ENCODE data around the gene RWDD3.

RWDD3 gene

GRCh38 chr1:95230256-95230655, 3.8 kb upstream of the RWDD3 start:
- DNase-seq (ENCODE audit: low read depth): no peak

DNA sequence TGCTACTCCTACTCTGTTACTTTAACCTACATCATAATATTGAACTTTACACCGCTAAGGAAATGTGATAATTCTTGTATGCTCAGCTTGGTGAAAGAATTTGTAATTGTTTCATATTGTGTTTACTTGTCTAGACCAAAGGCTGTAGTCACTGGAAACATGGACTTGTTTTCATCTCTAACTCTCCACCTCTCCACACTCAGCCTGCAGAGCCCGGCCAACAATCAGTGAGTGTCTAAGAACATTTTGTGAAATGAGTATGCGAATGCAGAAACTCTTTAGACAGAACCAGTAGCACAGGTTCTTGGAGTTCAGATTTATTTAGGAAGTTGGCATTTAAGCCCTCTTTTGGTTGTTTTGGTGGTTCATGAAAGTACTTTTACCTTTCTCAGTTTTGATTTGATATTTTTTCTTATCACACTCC, 3.2 kb upstream of the RWDD3 start:
- DNase-seq (ENCODE audit: low read depth): no peak

DNA sequence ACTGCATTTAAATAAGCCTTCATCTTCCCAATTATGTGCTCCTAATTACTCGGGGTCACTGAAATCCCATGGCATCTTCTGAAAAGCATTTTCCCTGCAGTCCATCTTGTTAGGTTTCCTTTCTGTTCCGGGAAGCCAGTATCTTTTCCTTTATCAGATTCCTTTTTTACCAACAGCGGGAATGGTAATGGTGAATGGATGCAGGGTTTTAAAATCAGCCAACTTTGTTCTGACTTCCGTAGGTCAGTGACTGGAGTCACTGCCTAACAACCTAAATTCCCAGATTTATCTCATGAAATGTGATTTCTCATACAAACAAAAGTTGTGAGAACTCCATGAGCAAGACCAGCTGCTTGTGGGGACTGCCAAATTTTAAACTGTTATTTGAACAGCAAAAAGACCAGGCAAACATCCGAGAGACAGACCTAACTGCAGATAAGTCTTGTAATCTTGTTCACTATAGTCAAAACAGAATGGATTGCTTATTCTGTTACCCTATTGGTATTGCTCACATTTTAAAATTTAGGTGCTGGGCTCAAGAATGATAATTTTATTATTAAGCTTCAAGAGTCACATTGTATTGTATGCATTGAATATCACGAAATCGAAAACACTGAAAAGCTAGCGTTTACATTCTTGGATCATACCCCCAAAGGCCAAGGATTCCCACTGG, 1.2 kb upstream of the RWDD3 start:
- DNase-seq (ENCODE audit: low read depth): no peak

- DNase-seq (ENCODE audit: low read depth): peak; percentile 4
Observed at GRCh38 chr1:95233319-95233736, 682 bp upstream of the RWDD3 start.

DNA sequence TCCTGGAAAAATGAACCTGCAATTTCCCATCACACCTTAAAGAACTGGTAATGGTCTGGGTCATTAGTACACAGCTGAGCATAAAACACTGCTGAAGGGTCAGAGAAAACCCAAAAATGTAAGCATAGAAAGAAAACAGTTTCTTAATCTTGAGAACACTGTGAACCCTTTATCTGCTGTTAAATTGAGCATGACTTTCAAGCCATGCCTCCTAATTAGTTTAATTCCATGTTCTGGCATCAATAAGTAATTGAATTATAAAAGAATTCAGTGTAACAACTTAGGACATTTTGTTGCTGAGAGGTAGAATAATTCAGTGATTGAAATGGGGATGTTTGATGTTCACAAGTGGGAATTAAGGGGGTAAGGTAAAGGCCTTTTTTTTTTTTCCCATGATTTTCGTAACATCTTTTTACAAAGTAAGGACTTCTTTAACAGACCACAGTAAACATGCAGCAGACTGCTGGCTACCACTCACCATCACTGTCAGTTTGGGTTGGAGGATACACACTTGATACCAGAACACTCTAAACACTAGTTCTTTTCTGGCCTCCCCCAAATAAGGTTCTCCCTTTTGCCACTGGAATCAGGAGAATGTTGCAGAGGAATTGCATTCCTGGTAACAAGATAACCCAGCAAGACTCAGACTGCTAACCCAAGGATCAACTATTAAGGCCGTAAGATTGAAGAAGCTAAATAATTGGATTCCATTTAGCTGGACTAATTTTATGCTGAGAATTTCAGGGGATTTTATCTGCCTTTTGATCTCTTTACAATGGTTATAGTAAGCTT, 3.0 kb downstream of the RWDD3 start:
- DNase-seq (ENCODE audit: low read depth): no peak

DNA sequence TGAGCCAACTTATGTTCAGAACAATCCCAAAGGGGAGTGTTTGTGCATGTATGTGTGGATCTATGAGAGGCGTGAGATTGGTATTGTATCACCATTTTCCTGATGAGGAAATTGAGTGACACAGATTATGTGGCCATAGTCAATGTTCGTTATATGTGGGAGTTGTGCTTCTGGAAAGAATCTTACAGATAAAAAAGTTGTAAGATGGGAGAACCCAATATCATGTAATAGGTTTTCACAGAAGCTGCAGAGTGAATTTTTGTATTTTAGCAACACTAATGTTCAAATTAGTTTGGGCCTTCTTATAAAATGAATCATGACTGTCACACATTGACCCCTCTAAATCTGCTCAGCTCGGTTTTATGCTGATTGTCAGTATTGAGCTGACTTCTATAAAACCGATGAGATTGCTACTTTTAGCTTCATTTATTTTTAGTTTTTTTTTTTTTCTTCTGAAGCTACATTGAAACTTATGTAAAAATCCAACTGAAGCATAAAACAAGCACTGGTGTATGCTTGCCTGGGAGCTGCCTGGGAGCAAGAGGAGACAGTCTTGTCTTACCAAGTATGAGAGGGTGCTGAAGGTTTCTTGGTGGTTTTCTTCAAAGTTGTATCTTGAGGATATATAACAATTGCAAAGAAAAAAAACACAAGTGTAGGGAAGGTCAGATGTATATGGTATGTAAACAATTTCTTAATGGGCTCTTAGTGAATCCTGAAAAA, 4.1 kb downstream of the RWDD3 start:
- no peak for DNase-seq (ENCODE audit: low read depth)

- DNase-seq (ENCODE audit: low read depth): no peak
Observed at GRCh38 chr1:95245029-95245428, 11.0 kb downstream of the RWDD3 start.

- no peak for DNase-seq (ENCODE audit: low read depth)
Observed at GRCh38 chr1:95246511-95246910, 12.5 kb downstream of the RWDD3 start.

GRCh38 chr1:95247607-95248006, 13.6 kb downstream of the RWDD3 start:
- DNase-seq (ENCODE audit: low read depth): no peak

- no peak for DNase-seq (ENCODE audit: low read depth)
Observed at GRCh38 chr1:95249916-95250315, 15.9 kb downstream of the RWDD3 start.

DNA sequence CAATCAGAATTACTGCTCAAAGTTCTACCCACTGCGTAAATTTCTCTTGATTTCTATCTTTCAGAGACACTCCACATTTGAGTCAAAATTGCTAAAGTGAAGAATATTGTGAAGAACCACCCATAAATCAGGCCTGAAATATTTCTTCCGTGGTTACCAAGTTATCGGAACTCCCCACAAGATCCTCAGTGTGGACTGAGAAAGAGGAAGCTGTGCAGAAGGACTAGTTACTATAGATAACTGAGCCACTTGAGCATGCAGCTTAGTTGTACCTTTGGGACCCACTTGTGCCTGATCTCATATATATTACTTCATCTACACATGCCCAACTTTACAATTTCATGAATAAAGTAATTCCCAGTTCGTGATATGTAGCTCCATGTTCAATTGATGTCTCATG, 18.4 kb downstream of the RWDD3 start:
- DNase-seq (ENCODE audit: low read depth): no peak

- DNase-seq (ENCODE audit: low read depth): no peak
Observed at GRCh38 chr1:95254959-95255358, 20.9 kb downstream of the RWDD3 start.

GRCh38 chr1:95255826-95256225, 21.8 kb downstream of the RWDD3 start:
- no peak for DNase-seq (ENCODE audit: low read depth)

DNA sequence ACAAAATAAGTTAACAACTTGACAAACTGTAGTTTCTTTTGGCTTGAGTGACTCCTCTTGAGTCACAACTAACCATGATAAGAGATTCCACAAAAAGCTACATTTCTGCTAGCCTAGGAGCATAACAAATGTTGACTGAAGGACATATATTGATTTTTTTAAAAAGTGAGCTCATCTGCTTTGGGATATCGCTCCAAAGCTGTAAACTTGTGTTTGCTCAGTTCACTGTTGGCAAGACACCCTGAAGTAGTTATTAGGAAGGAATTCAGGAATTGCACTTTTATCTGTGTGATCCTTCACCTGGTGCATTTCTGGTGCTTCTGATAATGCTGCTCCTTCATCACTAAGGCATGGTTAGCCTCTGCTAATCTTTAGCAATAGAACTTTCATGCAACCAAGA, 23.7 kb downstream of the RWDD3 start:
- DNase-seq (ENCODE audit: low read depth): no peak

GRCh38 chr1:95259245-95259644, 25.2 kb downstream of the RWDD3 start:
- no peak for DNase-seq (ENCODE audit: low read depth)

DNA sequence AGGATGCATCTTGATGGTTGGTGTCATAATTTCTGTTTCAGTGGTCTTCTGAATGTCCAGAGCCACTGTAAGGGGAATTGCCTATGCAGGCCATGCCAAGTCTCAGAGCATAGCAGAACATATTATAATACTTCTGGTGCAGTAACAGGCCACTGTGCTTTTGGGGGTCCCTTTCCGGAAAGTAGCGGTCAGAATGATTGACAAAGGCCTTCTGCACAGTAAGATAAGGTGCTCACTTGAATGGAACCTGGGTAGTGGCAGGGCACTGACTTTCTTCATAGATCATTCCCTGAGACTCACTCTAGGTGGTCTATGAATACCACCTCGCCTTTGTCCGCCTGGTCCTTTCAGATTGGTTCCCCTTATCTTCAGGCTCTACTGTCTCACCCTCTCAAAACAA, 28.9 kb downstream of the RWDD3 start:
- no peak for DNase-seq (ENCODE audit: low read depth)

DNA sequence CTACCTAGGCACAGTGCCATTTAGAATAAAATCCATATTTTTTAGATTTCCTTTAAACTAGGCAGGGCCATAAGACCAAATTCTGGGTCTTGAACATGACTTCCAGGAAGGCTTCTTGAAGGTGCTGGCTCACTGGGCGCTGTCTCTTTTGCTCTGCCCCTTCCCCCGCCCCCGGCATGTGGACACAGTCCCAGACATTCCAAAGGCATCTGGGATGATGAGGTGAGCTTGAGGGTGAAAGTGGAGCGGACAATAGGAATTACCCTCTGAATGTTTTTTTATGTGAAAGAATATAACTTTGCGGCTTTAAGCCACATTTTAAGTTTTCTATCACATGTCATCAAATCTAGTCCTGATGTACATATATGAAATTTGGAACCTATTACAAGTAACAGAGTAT, 29.4 kb downstream of the RWDD3 start:
- DNase-seq (ENCODE audit: low read depth): no peak

- no peak for DNase-seq (ENCODE audit: low read depth)
Observed at GRCh38 chr1:95265106-95265505, 31.1 kb downstream of the RWDD3 start.

DNA sequence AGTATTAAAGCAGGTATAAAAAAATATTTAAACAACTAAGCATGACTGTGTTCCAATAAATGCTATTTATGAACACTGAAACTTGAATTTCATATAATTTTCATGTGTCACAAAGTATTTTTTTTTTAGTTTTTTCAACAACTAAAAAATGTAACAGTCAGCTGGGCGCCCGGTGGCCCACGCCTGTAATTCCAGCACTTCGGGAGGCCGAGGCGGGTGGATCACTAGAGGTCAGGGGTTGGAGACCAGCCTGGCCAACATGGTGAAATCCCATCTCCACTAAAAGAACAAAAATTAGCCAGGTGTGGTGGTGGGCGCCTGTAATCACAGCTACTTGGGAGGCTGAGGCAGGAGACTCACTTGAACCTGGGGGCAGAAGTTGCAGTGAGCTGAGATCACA, 42.4 kb downstream of the RWDD3 start:
- no peak for DNase-seq (ENCODE audit: low read depth)

GRCh38 chr1:95278173-95279006, 44.4 kb downstream of the RWDD3 start:
- DNase-seq (ENCODE audit: low read depth): no peak

DNA sequence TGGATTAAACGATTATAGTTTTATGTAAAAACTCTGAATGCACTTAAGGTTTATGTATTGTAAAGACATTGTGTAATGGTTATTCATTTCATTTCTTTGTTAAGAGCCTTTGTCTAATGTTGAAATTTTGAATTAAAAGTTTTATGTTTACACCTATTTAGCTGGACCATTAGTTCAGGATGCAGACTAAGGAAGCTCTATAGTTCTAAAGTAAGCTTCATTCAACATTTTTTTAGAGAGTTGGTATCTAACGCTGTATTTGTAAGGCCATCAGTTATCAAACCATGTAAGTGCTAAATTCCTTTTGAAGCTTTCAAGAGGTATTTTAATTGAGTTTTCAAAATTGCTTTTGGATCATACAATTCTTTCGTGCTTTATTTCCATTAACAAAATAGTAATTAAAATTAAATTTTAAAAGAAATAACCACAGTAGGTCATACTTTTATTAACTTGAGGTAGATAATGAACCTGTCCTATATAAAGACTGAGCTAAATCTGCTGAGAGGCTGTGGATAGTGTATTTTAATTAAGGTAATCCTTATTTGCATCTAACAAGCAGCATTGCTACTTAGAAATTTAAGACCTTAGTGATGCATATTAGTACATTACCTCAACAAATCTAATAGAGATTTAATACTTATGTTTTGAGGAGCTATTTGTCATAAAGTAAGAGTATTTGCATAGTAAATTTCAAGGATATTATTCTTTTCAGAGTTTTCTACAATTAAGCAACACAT, 47.9 kb downstream of the RWDD3 start:
- no peak for DNase-seq (ENCODE audit: low read depth)

DNA sequence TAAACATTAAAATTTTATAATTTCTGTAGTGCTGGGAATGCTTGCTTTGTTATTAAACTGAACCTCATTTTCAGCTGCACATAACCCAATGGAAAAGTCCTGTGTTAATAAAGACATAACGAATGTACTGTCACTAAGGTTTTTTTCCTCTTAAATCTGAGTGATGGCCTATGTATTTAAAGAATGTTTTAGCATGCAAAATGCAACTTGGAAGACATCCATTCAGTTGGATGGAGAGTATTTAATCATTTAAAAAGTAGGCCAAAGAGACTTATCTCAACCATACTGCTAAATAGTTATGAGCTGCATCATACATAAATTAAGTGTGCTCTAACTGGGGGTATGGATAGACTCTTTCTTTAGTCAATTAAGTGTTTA, 48.5 kb downstream of the RWDD3 start:
- no peak for DNase-seq (ENCODE audit: low read depth)

Measured in GM04504 (cell line).